ENCODE measurements around the gene COL13A1.

- TF ChIP-seq, protein P1, sequence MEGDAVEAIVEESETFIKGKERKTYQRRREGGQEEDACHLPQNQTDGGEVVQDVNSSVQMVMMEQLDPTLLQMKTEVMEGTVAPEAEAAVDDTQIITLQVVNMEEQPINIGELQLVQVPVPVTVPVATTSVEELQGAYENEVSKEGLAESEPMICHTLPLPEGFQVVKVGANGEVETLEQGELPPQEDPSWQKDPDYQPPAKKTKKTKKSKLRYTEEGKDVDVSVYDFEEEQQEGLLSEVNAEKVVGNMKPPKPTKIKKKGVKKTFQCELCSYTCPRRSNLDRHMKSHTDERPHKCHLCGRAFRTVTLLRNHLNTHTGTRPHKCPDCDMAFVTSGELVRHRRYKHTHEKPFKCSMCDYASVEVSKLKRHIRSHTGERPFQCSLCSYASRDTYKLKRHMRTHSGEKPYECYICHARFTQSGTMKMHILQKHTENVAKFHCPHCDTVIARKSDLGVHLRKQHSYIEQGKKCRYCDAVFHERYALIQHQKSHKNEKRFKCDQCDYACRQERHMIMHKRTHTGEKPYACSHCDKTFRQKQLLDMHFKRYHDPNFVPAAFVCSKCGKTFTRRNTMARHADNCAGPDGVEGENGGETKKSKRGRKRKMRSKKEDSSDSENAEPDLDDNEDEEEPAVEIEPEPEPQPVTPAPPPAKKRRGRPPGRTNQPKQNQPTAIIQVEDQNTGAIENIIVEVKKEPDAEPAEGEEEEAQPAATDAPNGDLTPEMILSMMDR (IDR thresholded peaks at IDR 0.05; ENCODE audit: insufficient read depth, low read depth, low read length) = no peak
- no peak for TF ChIP-seq EZH2 (IDR thresholded peaks at IDR 0.05; ENCODE audit: insufficient read depth, low read length)
Observed at GRCh38 chr10:69801434-69802315, at the start of gene COL13A1.

Data from astrocyte (in vitro differentiated cells and primary cell).